Heart right ventricle (tissue), 16 donors: ENCODE measurements around the gene GNPDA1. TPM values are rescaled to one million over a fixed set of nuclear protein-coding genes. Genes with fewer than 3 reads are reported as not detected.
A peak's percentile ranks its signal among the peaks of the same experiment; 100 is the strongest.

Experiments used
- ATAC-seq, 8 donors: fragments of 200-7000 bp; cut with Tn5 transposase; one replicate each; pipeline ENCODE4 v1.9.1; 2020; ENCODE audit warnings: mild to moderate bottlenecking in 8 of 8, moderate library complexity in 8 of 8, moderate number of reproducible peaks in 1 of 8
- DNase-seq, 2 donors: peaks; one replicate each; pipeline ENCODE4 v3.0.0-alpha.2; 2020
- H3K27ac ChIP-seq, 10 donors: fragments of 200-600 bp; sonication (generic) in 2 of 10; one replicate each; pipeline versions ENCODE4 v1.5.0 to v1.8.0; 2020 to 2022; ENCODE audit warnings: mild to moderate bottlenecking in 3 of 10
- H3K27me3 ChIP-seq, 7 donors: fragments of 200-600 bp; one replicate each; pipeline ENCODE4 v1.8.0; 2021 to 2022; ENCODE audit warnings: mild to moderate bottlenecking in 2 of 7
- H3K36me3 ChIP-seq, 9 donors: fragments of 200-600 bp; sonication (generic) in 1 of 9; one replicate each; pipeline versions ENCODE4 v1.5.0 to v1.8.0; 2020 to 2022; ENCODE audit warnings: mild to moderate bottlenecking in 2 of 9
- H3K4me1 ChIP-seq, 9 donors: fragments of 200-600 bp; sonication (generic) in 1 of 9; one replicate each; pipeline versions ENCODE4 v1.5.0 to v1.8.0; 2020 to 2022; ENCODE audit warnings: mild to moderate bottlenecking in 4 of 9
- H3K4me3 ChIP-seq, 10 donors: fragments of 200-600 bp; sonication (generic) in 2 of 10; one replicate each; pipeline versions ENCODE4 v1.5.0 to v1.8.0; 2020 to 2022; ENCODE audit warnings: mild to moderate bottlenecking in 7 of 10, moderate library complexity in 2 of 10
- H3K9me3 ChIP-seq, 11 donors: fragments of 200-600 bp in 10 of 11; sonication (generic) in 2 of 11; one replicate each; pipeline versions ENCODE4 v1.5.0 to v1.8.0; 2013 to 2022; ENCODE audit warnings: mild to moderate bottlenecking in 2 of 11, control low read depth in 1 of 11, moderate library complexity in 1 of 11
- CTCF ChIP-seq, 9 donors: fragments of 200-600 bp; sonication (generic) in 2 of 9; IDR thresholded peaks; one replicate each; pipeline versions ENCODE4 v1.5.0 to v1.8.0; 2021 to 2022; ENCODE audit warnings: antibody characterized with exemption in 9 of 9, mild to moderate bottlenecking in 5 of 9, moderate library complexity in 1 of 9
- WGBS, 2 donors: extraction: QIAGEN DNeasy Blood & Tissue Kit; methylation state at CpG; one replicate each; pipeline ENCODE4 v1.1.7; 2013; ENCODE audit warnings: inconsistent platforms in 1 of 2; 5-methylcytosine and 5-hydroxymethylcytosine counted together
- intact Hi-C, 10 donors: fragments of 100-400 bp; cut with DNase I; formaldehyde crosslinking; loops; one replicate each; pipeline versions ENCODE4 v1.11.1 to v1.14.2; 2022
- polyA plus RNA-seq, 2 donors: library from polyadenylated mRNA; stranded (reverse); fragments of 200-250 nt; gene quantifications; one replicate each; pipeline ENCODE4 v1.2.3, GENCODE V29; 2013
- total RNA-seq, 10 donors: library from RNA; stranded (reverse); fragmentation: NEBNext Ultra II Directional in 3 of 10; extraction: Animal tissue kit (Norgen Biotek cat#: 25700) in 3 of 10; gene quantifications; one replicate each; pipeline versions ENCODE4 v1.2.1 to v1.2.4, GENCODE V29; 2021 to 2023
- donor health status: Arrhythmogenic right ventricular cardiomyopathy.
- donor health status: ischemic (EF 13 %, LVEDD 7.1; RV severe dilation, severe dysfunction).
- donor health status: healthy with polysubstance abuse.
- donor health status: DM: no; HTN: yes; CAD: no.
- donor health status: DM: no; HTN: no; CAD: no.
- donor health status: ischemic (EF 25% LVEDD 6.9; RV normal size, moderate dysfunction).
- donor health status: ischemic (EF 25% LVEDD 5.7; RV mildly dilated, moderate dysfunction).
- donor health status: healthy.
- donor health status: DM: yes; HTN: yes; CAD: no.
- donor health status: Ischemic cardiomyopathy.
- donor health status: ischemic (EF 35%, LVEDD 5.7; RV mildly dilated, moderate dysfunction).
- donor health status: nonischemic (EF 11% LVEDD 7.7; RV severe dilation, severe dysfunction).
- donor health status: DM: yes; HTN: yes; CAD: no.
- donor health status: PGD.
- donor health status: ischemic (EF 29% LVEDD 5.4; RV normal size, mild dysfunction).
- donor health status: nonischemic (EF 23%, LVEDD 6.1; RV moderate dilation, normal function).

Gene GNPDA1
- total and polyA plus RNA-seq, 12 donors, result 11.6 to 24.3 (median 20.3) TPM

DNA sequence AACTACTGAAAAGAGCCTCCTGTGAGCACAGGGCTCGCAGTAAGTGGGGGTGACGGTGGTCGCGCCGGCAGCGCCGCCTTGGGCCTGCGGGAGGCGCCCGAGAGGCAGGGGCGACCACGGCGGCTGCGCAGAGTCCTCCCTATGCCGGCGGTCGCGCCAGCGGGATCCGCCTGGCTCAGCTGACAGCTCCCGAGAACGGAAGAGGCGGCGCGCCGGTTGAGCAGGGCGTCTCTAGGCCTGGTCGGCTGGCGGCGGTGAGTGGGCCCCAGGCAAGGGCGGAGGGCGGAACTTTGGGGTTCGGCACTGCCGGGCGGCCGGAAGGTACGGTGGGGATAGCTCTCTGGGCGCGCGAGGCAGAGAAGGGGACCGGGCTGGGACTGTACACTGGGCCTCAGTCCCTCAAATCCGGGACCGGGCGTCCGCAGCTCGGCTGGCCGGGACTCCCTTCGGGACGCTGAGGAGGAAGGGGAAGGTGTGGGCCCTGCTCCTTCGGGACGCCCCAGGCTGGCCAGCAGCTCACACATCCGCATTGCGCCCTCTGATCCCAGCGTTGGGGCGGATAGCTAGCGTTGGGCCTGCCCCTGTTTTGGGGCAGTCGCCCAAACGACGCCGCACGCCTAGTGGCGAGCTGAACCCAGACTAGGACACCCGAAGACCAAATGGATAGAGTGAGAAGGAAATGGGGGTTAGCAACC is 43.8 kb downstream of the GNPDA1 start, which contains the start of gene RNF14:
Gene RNF14 (plus strand): TSS at position 192 of the 695 bp plus-strand sequence. CDS start 4,484 bp downstream, outside the sequence.
- peak; percentile 91 to 95 for DNase-seq
- H3K27me3 ChIP-seq, result no peaks in the 10 kb centered on the region
- intact Hi-C loops, result loop anchor here in 1 of 10 donors (10.0 kb wide), 1 partner anchor 84 kb away; no protein-coding TSS in a partner anchor
- H3K4me3 ChIP-seq, result peak within 1 kb of the TSS; percentile 49 to 90 (median 76)
- peak; percentile 99 to 100 (median 99) for ATAC-seq
- TF ChIP-seq CTCF (IDR thresholded peaks at IDR 0.05), result peak; percentile 96 to 99 (median 98)
- H3K36me3 ChIP-seq, result peaks cover 0 to 37% (median 9%) of the 10 kb centered on the region in 9 donors
- WGBS, 2 donors, result 0 to 1% methylated on average over 61 to 63 of the region's 63 CpGs
- H3K27ac ChIP-seq, result peak within 1 kb of the TSS; percentile 65 to 98 (median 96)
- H3K4me1 ChIP-seq, result peaks cover 0 to 41% (median 27%) of the 10 kb centered on the region in 9 donors
- H3K9me3 ChIP-seq, result no peaks in the 10 kb centered on the region

GRCh38 chr5:141966963-141967333 is 45.9 kb downstream of the GNPDA1 start:
- no peak overlapping the region for H3K4me3 ChIP-seq
- intact Hi-C loops, result loop anchor here in 1 of 10 donors (10.0 kb wide), 1 partner anchor 82 kb away; no protein-coding TSS in a partner anchor
- 97% methylated on average over 2 of the region's 2 CpGs for WGBS, 2 donors
- ATAC-seq (no peak), DNase-seq (no peak)
- H3K36me3 ChIP-seq, result peaks cover 0 to 15% (median 0%) of the 10 kb centered on the region in 9 donors
- no peaks in the 10 kb centered on the region for H3K9me3 ChIP-seq
- no peak overlapping the region for H3K27ac ChIP-seq
- H3K27me3 ChIP-seq, result no peaks in the 10 kb centered on the region
- peaks cover 0 to 31% (median 27%) of the 10 kb centered on the region in 9 donors for H3K4me1 ChIP-seq
- no peak for TF ChIP-seq CTCF (IDR thresholded peaks at IDR 0.05)

- Histone ChIP-seq H3K27ac (no peak overlapping the region), H3K4me1 (peaks cover 0 to 28% (median 24%) of the 10 kb centered on the region in 9 donors), H3K27me3 (no peaks in the 10 kb centered on the region), H3K36me3 (peaks cover 0 to 10% (median 0%) of the 10 kb centered on the region in 9 donors), H3K4me3 (no peak overlapping the region), H3K9me3 (no peaks in the 10 kb centered on the region)
- intact Hi-C loops, result loop anchor here in 1 of 10 donors (10.0 kb wide), 1 partner anchor 82 kb away; no protein-coding TSS in a partner anchor
- DNase-seq (no peak), ATAC-seq (no peak)
- no peak for TF ChIP-seq CTCF (IDR thresholded peaks at IDR 0.05)
- WGBS, 2 donors, result 86 to 87% methylated on average over 4 of the region's 4 CpGs
Observed at GRCh38 chr5:141966275-141966962, 46.4 kb downstream of the GNPDA1 start.

GRCh38 chr5:141965071-141965470 is 47.8 kb downstream of the GNPDA1 start:
- DNase-seq (no peak), ATAC-seq (no peak)
- no peaks in the 10 kb centered on the region for H3K27me3 ChIP-seq
- intact Hi-C loops, result loop anchor here in 1 of 10 donors (10.0 kb wide), 1 partner anchor 80 kb away; no protein-coding TSS in a partner anchor
- no peak overlapping the region for H3K27ac ChIP-seq
- no peak overlapping the region for H3K4me3 ChIP-seq
- no peaks in the 10 kb centered on the region for H3K36me3 ChIP-seq
- no peaks in the 10 kb centered on the region for H3K9me3 ChIP-seq
- no peak for TF ChIP-seq CTCF (IDR thresholded peaks at IDR 0.05)
- 75 to 77% methylated on average over 7 of the region's 7 CpGs for WGBS, 2 donors
- H3K4me1 ChIP-seq, result peaks cover 5 to 28% (median 23%) of the 10 kb centered on the region in 9 donors
